ENCODE results near the gene MORC2. TPM values are rescaled to one million over a fixed set of nuclear protein-coding genes. Genes with fewer than 3 reads are reported as not detected.

The MORC2 gene
- total and polyA plus RNA-seq, 10 donors, result 18.2 to 24.7 (median 22.0) TPM

DNA sequence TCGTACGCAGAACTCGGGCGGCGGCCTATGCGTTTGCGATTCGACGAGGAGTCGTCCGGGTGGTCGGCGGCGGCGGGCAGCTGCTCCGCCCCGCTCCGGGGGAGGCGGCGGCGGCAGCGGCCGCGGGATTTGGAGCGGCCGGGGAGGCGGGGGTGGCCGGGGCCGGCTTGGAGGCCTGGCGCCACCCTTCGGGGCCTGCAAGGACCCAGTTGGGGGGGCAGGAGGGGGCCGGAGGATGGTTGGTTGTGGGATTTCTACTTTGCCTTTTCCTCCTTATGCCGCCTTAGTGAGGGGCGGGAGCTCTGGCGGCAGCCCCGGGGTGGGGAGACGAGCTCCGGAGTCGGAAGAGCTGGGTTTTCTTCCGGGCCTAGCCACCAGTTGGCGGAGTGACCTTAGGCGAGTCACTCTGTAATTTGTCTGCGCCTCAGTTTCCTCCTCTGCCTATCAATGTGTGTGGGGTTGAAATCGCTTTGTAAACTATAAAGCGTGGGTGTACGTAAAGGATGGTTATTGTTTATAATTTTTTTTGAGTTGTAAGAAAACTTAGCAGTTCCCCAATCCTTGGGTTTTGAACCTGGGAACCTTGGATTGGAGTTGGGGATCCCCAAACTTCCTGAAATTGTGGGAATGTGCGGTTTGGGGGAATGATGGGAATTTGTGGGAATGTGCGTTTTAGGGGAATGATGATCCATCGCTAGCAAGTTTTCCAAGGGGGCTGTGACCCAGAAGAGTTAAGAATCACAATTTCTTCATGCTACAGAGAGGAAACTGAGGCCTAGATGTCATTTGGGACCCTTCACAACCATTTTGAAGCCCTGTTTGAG, 1.2 kb upstream of the MORC2 start:
- WGBS, 5 donors, result 4 to 8% (median 4%) methylated on average over 30 to 49 of the region's 49 CpGs
- no peak for DNase-seq
- H3K27me3 ChIP-seq (replicated peaks in 1 of 7), result no peaks in the 10 kb centered on the region
- H3K36me3 ChIP-seq, result peaks cover 2 to 45% (median 32%) of the 10 kb centered on the region in 6 donors
- H3K4me1 ChIP-seq, result peaks cover 18 to 69% (median 45%) of the 10 kb centered on the region in 6 donors
- peaks cover 0 to 65% (median 49%) of the 10 kb centered on the region in 8 donors for H3K9me3 ChIP-seq
- no peak for TF ChIP-seq POLR2AphosphoS5 (IDR thresholded peaks at IDR 0.05)
- TF ChIP-seq, protein P1, sequence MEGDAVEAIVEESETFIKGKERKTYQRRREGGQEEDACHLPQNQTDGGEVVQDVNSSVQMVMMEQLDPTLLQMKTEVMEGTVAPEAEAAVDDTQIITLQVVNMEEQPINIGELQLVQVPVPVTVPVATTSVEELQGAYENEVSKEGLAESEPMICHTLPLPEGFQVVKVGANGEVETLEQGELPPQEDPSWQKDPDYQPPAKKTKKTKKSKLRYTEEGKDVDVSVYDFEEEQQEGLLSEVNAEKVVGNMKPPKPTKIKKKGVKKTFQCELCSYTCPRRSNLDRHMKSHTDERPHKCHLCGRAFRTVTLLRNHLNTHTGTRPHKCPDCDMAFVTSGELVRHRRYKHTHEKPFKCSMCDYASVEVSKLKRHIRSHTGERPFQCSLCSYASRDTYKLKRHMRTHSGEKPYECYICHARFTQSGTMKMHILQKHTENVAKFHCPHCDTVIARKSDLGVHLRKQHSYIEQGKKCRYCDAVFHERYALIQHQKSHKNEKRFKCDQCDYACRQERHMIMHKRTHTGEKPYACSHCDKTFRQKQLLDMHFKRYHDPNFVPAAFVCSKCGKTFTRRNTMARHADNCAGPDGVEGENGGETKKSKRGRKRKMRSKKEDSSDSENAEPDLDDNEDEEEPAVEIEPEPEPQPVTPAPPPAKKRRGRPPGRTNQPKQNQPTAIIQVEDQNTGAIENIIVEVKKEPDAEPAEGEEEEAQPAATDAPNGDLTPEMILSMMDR (IDR thresholded peaks at IDR 0.05 in 8 of 11, conservative IDR thresholded peaks at IDR 0.05 in 3 of 11), result peak in 1 of 11 experiments; percentile 9
- peak overlapping the region; percentile 93 to 98 (median 98) for H3K27ac ChIP-seq
- intact Hi-C loops (cut with DNase I; ENCODE audit: low total_unique reads), result loop anchor here (5.0 kb wide), 1 partner anchor 113 kb away; the partner anchor contains the start of gene SMTN
- H3K4me3 ChIP-seq, result peak overlapping the region; percentile 74 to 91 (median 84)

GRCh38 chr22:30968924-30969531, 454 bp upstream of the MORC2 start, which contains the start of gene TUG1:
Gene TUG1, plus strand, starts transcription at chr22:30969265.
- 0 to 2% (median 0%) methylated on average over 31 to 67 of the region's 67 CpGs for WGBS, 5 donors
- intact Hi-C loops (cut with DNase I; ENCODE audit: low total_unique reads), result loop anchor here (5.0 kb wide), 1 partner anchor 113 kb away; the partner anchor contains the start of gene SMTN
- H3K27ac ChIP-seq, result peak within 1 kb of the TSS; percentile 93 to 98 (median 98)

DNA sequence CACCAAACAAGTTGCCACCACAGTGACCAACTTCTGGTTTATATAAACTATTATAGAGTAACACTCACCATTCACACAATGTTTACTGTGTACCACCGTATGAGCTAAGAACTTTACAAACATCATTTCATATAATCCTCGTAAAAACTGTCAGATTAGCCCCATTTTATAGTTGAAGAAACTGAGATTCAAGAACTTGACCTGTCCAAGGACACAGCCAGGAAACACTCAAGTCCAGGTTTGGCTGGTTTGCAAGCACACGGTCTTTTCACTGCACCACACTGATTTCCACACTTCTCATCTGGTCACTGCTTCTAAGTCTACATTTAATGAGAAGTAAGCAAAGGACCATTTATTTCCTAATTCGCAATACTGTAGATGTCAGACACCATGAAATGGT, 3.7 kb downstream of the MORC2 start:
- peaks cover 0 to 44% (median 24%) of the 10 kb centered on the region in 6 donors for H3K4me1 ChIP-seq
- intact Hi-C loops (cut with DNase I; ENCODE audit: low total_unique reads), result loop anchor here (5.0 kb wide), 1 partner anchor 117 kb away; the partner anchor contains the start of gene SMTN
- WGBS, 5 donors, result 83 to 91% (median 87%) methylated on average over 4 of the region's 4 CpGs
- no peaks in the 10 kb centered on the region for H3K27me3 ChIP-seq (replicated peaks in 1 of 7)
- H3K4me3 ChIP-seq, result no peak overlapping the region
- peaks cover 0 to 19% (median 5%) of the 10 kb centered on the region in 8 donors for H3K9me3 ChIP-seq
- H3K36me3 ChIP-seq, result no peaks in the 10 kb centered on the region
- H3K27ac ChIP-seq, result no peak overlapping the region
- TF ChIP-seq POLR2AphosphoS5 (IDR thresholded peaks at IDR 0.05), result no peak
- TF ChIP-seq, protein P1 (IDR thresholded peaks at IDR 0.05 in 8 of 11, conservative IDR thresholded peaks at IDR 0.05 in 3 of 11), result no peak
- no peak for TF ChIP-seq POLR2A (IDR thresholded peaks at IDR 0.05)
- DNase-seq, result no peak

More at GRCh38 chr22:30968924-30969531, 454 bp upstream of the MORC2 start, which contains the start of gene TUG1:
- Histone ChIP-seq H3K4me1 (peaks cover 18 to 76% (median 45%) of the 10 kb centered on the region in 6 donors), H3K4me3 (peak within 1 kb of the TSS; percentile 74 to 91 (median 84)), H3K9me3 (peaks cover 0 to 58% (median 42%) of the 10 kb centered on the region in 8 donors), H3K27me3 (replicated peaks in 1 of 7) (no peaks in the 10 kb centered on the region), H3K36me3 (peaks cover 2 to 38% (median 29%) of the 10 kb centered on the region in 6 donors)
- DNase-seq, result peak; percentile 98
- TF ChIP-seq, protein P1 (IDR thresholded peaks at IDR 0.05 in 8 of 11, conservative IDR thresholded peaks at IDR 0.05 in 3 of 11), result peak in 3 of 11 experiments; percentile 14 to 28 (median 15)
- TF ChIP-seq POLR2A (IDR thresholded peaks at IDR 0.05), result peak in 2 of 3 donors; percentile 50 to 87
- peak; percentile 97 to 99 (median 98) for TF ChIP-seq POLR2AphosphoS5 (IDR thresholded peaks at IDR 0.05)
